Neural crest cell (in vitro differentiated cells): ENCODE results near the gene SMAD6. TPM values are rescaled to one million over a fixed set of nuclear protein-coding genes. Genes with fewer than 3 reads are reported as not detected.

ENCODE experiments used
- DNase-seq: peaks from one replicate; pipeline ENCODE4 v3.0.0; 2021; ENCODE audit warnings: low read depth, mixed read lengths, low spot score
- H3K27ac Mint-ChIP-seq: one replicate; pipeline ENCODE4 v1.8.0; 2021; ENCODE audit warnings: mild to moderate bottlenecking, mixed read lengths; ENCODE audit not compliant: unreplicated experiment
- H3K27me3 Mint-ChIP-seq: 2 replicates; pipeline ENCODE4 v1.8.0; 2021; ENCODE audit warnings: low read depth, mild to moderate bottlenecking, mixed read lengths
- H3K36me3 Mint-ChIP-seq: 2 replicates; pipeline ENCODE4 v1.8.0; 2021; ENCODE audit warnings: low read depth, mild to moderate bottlenecking, mixed read lengths
- H3K4me1 Mint-ChIP-seq: 2 replicates; pipeline ENCODE4 v1.8.0; 2021; ENCODE audit warnings: mixed read lengths
- H3K4me3 Mint-ChIP-seq: one replicate; pipeline ENCODE4 v1.8.0; 2021; ENCODE audit warnings: mild to moderate bottlenecking, mixed read lengths
- H3K9me3 Mint-ChIP-seq: 2 replicates; pipeline ENCODE4 v1.8.0; 2021; ENCODE audit warnings: mixed read lengths
- CTCF ChIP-seq: fragments of 200-600 bp; sonication (generic); conservative IDR thresholded peaks from 2 replicates; pipeline ENCODE4 v1.5.0; 2021; ENCODE audit warnings: antibody characterized with exemption, mild to moderate bottlenecking
- total RNA-seq: library from RNA; stranded (reverse); gene quantifications from 2 replicates; pipeline ENCODE4 v1.2.1, GENCODE V29; 2021

SMAD6 gene
- total RNA-seq, 1 donor from 2014 or later = 4.7 TPM

GRCh38 chr15:66703540-66703941, 1.5 kb downstream of the SMAD6 start:
- Mint-ChIP-seq H3K27me3 (peaks cover 24% of the 10 kb centered on the region), H3K27ac (no peak overlapping the region), H3K4me3 (no peak overlapping the region), H3K4me1 (peaks cover 38% of the 10 kb centered on the region), H3K9me3 (no peaks in the 10 kb centered on the region), H3K36me3 (no peaks in the 10 kb centered on the region)
- no peak for TF ChIP-seq CTCF
- DNase-seq = peak; percentile 27

GRCh38 chr15:66704019-66704802, 2.2 kb downstream of the SMAD6 start:
- no peaks in the 10 kb centered on the region for H3K36me3 Mint-ChIP-seq
- no peak for DNase-seq
- H3K9me3 Mint-ChIP-seq = no peaks in the 10 kb centered on the region
- H3K4me1 Mint-ChIP-seq = peaks cover 37% of the 10 kb centered on the region
- H3K27ac Mint-ChIP-seq = no peak overlapping the region
- no peak for TF ChIP-seq CTCF
- peaks cover 24% of the 10 kb centered on the region for H3K27me3 Mint-ChIP-seq
- peak overlapping the region; percentile 93 for H3K4me3 Mint-ChIP-seq

GRCh38 chr15:66704803-66705153, 2.7 kb downstream of the SMAD6 start:
- no peak for DNase-seq
- Mint-ChIP-seq H3K9me3 (no peaks in the 10 kb centered on the region), H3K36me3 (no peaks in the 10 kb centered on the region), H3K27me3 (peaks cover 24% of the 10 kb centered on the region), H3K4me1 (peaks cover 37% of the 10 kb centered on the region), H3K4me3 (peak overlapping the region; percentile 93), H3K27ac (no peak overlapping the region)
- TF ChIP-seq CTCF = no peak

GRCh38 chr15:66705277-66706146, 3.5 kb downstream of the SMAD6 start:
- peak overlapping the region; percentile 93 for H3K4me3 Mint-ChIP-seq
- no peak for TF ChIP-seq CTCF
- H3K36me3 Mint-ChIP-seq = no peaks in the 10 kb centered on the region
- no peaks in the 10 kb centered on the region for H3K9me3 Mint-ChIP-seq
- H3K4me1 Mint-ChIP-seq = peaks cover 31% of the 10 kb centered on the region
- no peak for DNase-seq
- peaks cover 24% of the 10 kb centered on the region for H3K27me3 Mint-ChIP-seq
- no peak overlapping the region for H3K27ac Mint-ChIP-seq

- Mint-ChIP-seq H3K4me3 (peak overlapping the region; percentile 39), H3K9me3 (no peaks in the 10 kb centered on the region), H3K36me3 (no peaks in the 10 kb centered on the region), H3K27ac (no peak overlapping the region), H3K4me1 (peaks cover 29% of the 10 kb centered on the region), H3K27me3 (peaks cover 24% of the 10 kb centered on the region)
- DNase-seq = no peak
- TF ChIP-seq CTCF = peak; percentile 50
Measured at GRCh38 chr15:66706225-66706732, 4.2 kb downstream of the SMAD6 start.
